NOMO-1 (cell line): ENCODE measurements around the gene BEND7.
"Not testable (repeated sequence)": the region's sequence is repeated elsewhere in the genome, so short reads cannot be mapped to it uniquely, and the experiment has no call there.

Experiments used
- DNase-seq, 2 experiments: peaks; one replicate each; lab custom pipeline; 2025; ENCODE audit not compliant: unreplicated experiment in 2 of 2; lab: John Stamatoyannopoulos, UW

BEND7 gene, protein sequence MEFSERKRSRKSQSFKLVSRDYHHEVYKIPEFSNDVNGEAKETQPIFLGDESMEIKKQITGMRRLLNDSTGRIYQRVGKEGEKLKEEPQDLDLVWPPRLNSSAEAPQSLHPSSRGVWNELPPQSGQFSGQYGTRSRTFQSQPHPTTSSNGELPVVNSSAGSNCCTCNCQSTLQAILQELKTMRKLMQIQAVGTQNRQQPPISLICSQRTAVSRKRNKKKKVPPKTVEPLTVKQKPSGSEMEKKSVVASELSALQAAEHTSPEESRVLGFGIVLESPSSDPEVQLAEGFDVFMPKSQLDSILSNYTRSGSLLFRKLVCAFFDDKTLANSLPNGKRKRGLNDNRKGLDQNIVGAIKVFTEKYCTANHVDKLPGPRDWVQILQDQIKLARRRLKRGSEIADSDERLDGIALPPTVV

DNA sequence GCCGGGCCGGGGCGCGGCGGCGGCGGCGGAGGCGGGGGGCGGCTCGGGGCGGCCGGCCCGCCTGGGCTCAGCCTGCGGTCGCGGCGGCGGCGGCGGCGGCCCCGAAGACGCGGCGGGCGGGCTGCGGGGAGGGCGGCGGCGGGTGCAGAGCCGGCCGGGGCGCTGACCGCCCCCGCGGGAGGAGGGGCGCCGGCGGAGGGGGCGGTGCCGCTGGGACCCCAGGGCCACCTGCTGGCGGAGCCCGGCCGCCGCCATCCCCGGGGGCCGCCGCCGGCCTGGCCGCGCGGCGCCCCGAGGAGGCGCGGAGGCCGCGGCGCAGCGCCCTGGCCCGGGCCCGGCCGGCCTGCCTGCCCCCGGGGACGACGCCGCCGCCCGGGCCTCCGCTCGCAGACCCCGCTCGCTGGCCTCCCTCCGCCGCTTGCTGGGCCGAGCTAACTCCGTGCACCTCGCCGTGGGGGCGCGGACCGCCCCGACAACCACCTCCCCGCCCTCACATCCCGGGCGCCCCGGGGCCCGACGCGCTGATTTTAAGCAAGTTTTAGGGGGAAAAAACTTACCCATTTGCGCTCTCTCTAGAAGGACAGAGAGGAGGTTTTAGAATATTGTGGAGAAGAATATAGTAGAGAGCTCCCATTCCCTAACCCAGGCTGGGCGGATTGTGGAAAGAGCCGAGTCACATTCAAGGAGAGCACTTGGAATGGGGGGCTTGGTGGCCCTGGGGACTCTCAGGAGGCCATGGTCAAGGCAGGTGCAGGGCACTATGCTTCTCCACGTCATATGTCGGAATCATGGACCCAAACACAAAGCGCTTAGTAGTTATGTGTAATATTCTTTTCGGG is at the start of gene BEND7:
TSS of gene BEND7 (minus strand) at position 140 of the 839 bp plus-strand sequence. CDS start 481 bp downstream, outside the sequence.
- DNase-seq, result peak; percentile 5 to 27

DNA sequence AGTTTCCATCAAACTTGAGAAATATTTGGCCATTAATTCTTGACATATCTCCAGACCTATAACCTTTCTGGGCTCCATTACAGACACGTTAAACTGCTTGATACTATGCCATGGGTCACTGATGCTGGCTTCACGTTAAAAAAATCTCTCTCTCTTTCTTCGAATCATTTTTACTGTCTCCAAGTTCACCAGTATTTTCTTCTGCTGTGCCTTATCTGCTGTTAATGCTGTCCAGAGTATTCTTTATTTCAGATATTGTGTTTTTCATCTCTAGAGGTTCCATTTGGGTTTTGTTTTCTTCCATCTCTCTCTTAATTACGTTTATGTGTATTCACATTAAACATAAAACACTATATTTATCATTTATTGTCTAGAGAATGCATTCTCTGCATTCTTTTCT is 45.1 kb upstream of the BEND7 start:
- DNase-seq, result no peak

DNA sequence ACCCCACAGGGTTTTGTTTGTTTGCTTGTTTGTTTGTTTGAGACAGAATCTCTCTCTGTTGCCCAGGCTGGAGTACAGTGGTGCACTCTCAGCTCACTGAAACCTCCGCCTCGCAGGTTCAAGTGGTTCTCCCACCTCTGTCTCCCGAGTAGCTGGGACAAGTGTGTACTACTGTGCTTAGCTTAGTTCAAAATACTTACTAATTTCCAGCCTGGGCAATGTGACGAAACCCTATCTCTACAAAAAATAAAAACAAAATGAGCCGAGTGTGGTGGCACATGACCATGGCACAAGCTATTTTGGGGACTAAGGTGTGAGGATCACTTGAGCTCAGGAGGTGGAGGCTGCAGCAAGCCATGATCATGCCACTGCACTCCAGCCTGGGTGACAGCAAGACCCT is 42.7 kb upstream of the BEND7 start:
- DNase-seq, result no peak

DNA sequence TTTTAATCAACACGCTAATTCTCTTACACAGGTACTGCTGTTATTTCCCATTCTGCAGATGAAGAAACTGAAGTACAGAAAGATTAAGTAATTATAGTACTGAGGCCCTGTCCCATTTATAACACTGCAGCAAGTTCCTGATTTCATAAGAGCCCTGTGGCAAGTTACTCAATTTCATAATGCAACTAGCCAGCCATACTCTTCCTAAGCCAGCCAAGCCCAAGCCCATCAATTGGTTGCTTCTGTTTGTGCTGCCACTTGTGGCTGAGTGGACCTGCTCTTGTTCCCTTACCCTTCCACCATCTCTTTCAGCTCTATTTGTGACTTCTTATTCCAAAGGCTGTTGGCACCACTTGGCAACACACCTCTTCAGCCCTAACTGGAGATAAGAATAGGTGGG is 38.2 kb upstream of the BEND7 start:
- peak; percentile 96 to 98 for DNase-seq

DNA sequence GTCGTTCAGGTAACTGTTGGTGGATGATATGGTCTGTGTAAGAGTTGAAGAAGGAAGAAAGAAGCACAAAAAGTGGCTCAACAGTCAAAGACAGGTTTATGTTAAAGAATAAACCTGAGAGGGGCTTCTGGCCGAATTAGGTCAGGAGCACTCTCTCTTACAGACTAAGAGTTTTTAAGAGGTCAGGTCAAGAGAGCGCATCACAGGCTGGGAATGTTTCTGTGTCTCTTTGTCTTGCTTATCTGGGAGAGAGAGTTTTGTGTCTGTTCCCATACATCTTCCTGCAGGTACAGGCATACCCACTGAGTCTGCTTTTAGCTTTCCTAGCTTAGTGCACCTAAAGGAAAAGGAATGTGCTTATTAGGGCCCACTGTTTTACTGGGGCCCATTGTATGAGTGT is 35.8 kb upstream of the BEND7 start:
- DNase-seq, result no peak

DNA sequence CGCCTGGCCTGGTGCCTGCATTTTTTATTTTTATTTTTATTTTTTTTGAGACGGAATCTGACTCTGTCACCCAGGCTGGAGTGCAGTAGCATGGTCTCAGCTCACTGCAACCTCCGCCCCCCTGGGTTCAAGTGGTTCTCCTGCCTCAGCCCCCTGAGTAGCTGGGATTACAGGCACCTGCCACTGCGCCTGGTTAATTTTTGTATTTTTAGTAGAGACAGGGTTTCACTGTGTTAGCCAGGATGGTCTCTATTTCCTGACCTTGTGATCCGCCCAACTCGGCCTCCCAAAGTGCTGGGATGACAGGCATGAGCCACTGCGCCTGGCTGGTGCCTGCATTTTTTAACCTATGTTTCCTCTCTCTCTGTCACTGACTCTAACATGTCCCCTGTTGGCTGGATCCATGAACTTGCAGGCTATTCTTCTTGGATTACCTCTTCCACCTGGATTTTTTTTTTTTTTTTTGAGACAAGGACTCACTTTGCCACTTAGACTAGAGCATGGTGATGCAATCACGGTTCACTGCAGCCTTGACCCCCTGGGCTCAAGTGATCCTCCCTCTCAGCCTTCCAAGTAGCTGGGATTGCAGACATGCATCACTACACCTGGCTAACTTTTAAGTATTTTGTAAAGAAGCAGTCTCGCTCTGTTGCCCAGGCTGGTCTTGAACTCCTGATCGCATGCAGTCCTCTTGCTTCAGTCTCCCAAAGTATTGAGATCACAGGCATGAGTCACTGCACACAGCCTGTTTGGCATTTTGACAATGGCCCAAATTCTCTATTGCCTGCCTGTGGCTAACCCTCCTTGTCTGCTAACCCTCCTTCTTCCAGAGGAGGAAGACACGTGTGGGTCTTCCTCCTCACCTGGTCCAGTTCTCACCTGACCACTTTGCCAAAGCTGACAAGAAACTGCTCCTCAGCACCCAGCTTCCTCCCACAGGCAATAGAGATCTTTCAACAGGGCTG is 34.9 kb upstream of the BEND7 start:
- no peak for DNase-seq

DNA sequence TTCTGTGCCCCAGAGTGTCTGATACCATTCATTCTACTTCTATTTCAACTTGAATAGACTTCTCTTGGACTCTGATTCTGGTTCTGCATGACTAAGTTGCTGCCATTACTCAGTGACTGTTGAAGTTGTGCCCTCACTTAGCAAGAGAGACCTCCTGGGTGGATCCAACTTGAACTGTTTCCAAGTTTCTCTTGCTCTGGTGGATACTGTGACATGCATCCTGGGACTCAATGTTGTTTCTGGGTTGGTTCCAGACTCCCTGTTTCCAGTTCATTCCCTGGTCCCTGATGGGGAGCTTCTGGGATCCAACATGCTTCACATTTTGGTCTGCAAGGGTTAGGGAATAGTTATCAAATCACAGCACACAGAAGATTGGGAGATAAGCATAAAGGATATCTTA is 31.8 kb upstream of the BEND7 start:
- DNase-seq, result no peak

DNA sequence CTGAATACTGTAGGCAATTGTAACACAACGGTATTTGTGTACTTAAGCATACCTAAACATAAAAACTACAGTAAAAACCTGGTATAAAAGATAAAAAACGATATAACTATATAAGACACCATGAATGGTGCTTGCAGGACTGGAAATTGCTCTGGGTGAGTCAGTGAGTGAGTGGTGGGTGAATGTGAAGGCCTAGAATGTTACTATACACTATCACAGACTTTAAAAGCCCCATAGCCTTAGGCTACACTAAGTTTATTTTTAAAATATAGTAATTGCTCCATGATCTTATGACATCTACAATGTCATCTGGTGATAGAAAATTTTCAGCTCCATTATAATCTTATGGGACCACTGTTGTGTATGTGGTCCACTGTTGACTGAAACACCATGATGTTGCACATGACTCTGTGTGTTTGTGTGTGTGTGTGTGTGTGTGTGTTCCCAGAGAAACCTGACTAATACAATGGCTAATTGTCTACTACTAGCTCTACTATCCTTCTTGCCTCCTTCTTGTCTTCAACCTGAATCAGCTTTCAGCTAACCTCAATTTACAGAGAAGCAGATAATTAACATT is 30.4 kb upstream of the BEND7 start:
- DNase-seq, result no peak

DNA sequence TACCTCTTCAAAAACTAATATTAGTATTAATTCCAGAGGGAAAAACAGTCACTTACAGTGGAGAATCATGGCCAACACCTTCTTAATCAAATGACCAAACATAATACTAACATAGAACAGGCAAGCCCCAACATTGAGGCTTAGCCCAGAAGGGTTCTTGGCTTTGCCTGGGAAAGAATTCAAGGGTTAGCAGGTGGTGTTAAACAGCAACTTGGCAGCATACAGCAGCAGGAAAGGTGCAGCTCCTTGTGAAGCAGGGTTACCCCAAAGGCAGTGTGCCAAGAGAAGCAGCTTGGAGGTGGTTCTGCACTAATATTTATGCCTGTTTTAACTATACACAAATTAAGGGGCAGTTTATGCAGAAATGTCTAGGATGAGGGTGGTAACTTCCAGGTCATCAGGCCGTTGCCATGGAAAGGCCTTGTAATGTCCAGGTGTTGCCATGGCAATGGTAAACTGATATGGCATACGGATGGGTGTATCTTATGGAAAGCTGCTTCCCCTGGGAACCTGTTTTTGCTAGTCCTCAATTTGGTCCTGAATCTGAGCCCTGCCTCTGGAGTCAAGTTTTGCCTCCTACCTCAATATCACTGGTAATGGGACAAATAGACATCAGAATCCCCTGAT is 27.2 kb upstream of the BEND7 start:
- DNase-seq, result no peak

DNA sequence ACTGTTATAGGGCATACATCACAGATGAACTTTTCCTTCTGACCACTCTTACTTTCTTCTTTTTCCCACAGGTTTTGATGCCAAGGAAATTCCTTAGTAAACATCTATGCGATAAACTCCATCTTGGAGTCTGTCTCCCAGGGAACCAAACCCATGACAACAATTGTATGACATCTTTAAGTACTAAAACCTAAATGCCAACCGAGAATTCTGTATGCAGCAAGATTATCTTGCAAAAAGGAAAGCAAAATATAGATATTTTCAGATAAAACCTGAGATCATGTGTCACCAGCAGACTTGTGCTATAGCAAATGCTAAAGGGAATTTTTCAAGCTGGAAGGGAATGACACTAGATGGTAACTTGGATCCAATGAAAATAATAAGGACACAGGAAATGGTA is 22.0 kb upstream of the BEND7 start:
- no peak for DNase-seq

DNA sequence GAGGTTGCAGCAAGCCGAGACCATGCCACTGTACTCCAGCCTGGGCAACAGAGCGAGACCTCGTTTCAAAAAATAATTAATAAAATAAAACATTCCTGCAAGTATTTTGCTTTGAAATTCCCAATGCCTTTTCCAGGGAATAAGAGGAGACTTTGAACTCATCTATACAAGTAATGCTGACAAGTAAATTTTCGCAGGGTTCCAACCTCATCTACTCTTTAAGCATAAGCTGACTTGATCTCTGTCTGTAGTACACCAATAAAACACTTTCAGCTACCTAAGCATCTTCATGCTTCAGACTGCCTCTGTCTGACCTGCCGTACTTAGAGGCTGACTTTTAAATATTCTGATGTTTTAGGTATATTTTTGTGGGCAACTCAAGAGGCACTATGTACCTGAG is 13.7 kb upstream of the BEND7 start:
- no peak for DNase-seq

DNA sequence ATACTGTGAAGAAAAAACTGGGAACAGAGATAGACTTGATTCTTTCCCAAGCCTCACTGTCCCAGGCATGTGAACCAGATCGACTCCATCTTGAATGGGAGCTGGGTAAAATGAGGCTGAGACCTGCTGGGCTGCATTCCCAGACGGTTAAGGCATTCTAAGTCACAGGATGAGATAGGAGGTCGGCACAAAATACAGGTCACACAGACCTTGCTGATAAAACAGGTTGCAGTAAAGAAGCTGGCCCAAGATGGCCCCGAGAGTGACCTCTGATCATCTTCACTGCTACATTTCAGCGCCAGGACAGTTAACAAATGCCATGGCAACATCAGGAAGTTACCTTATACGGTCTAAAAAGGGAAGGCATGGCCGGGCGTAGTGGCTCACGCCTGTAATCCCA is 9.2 kb upstream of the BEND7 start:
- not testable (repeated sequence) for DNase-seq

DNA sequence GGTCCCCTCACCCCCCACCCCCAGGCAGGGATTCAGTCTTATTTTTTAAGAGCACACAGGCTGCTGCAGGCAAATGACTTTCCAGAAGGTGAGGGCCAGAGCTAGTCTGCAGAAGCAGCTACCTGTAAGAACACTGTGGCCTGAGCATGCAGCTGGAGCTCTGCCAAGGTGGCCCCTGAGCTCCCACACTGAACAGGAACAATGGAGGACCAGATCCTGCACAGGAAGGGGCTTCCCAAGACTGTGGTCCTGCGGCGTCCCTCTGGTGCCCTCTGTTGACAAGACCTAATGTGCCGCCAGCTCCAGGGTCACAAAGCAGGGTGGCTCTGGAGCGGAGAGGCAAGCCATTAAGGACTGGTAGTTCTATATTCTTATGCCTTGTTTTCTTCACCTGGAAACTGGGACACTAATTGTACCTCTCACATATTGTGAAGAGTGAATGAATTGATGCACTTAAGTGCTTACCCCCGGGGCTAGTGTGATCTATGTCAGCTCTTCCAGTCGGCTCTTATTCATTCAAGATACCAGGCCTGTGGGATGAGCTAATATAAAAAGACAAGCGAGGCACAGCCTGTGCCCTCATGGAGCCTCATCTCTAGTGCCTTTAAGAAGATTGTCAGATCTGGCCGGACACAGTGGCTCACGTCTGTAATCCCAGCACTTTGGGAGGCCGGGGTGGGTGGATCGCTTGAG is 8.0 kb upstream of the BEND7 start:
- peak in 1 of 2 experiments; percentile 2 for DNase-seq

DNA sequence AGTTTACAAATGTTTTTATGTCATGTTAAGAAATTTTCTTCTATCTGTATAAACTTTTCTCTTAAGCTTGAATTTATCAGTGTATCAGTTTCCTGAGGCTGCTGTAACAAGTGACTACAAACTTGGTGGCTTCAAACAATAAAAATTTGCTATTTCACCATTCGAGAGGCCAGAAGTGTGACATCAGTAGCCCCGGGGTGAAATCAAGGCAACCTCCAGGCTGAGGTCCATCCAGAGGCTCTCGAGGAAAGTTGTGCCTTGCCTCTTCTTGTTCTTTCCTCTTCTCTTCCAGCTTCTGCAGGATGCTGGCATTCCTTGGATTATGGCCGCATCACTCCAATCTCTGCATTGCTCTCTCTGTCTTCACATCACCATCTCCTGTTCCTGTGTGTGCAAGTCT is 6.5 kb upstream of the BEND7 start:
- DNase-seq, result no peak

DNA sequence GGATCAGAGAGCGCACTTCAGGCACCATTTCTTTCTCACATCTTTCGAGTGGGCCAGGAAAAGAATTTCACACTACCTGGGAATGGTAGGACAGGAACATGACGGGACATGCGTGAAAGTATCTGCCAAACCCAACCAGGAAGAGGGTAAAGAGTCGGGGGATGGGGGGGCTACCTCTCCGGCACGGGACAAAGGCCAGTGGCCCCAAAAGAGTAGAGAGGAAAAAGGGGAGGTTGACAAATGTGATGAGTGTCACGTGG is 830 bp upstream of the BEND7 start:
- DNase-seq, result no peak

DNA sequence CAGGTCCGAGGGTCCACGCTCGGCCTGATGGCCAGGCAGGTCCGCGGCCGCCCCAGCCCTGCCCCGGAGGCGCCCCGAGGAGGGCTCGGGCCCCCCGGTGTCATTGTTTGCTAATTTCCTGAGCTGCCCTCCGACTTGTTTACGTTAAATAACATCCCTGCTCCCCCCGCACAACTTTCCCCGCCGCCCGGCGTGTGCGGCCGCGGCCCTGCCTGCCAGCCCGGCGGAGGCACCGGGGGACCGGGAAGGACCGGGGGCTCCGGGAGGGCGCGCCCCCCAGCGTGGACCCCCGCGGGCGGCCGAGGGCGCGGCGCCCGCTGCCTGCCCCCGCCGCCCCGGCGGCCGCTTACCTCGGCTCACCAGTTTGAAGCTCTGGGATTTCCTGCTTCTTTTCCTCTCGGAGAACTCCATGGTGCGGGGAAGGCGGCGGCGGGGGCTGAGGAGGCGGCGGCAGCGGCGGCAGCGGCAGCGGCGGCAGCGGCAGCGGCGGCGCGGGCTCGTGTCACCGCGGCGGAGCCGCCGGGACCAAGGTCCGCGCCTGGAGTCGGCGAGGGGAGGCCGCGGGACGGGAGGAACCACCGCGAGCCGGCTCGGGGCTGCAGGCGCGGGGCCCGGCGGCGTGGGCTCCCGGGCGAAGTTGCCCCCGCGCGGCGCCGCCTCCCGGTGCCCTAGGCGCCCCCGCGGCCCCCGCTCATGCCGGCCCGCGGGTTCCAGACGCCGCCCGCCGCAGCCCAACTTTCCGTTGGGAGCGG is 515 bp downstream of the BEND7 start:
- DNase-seq, result no peak

DNA sequence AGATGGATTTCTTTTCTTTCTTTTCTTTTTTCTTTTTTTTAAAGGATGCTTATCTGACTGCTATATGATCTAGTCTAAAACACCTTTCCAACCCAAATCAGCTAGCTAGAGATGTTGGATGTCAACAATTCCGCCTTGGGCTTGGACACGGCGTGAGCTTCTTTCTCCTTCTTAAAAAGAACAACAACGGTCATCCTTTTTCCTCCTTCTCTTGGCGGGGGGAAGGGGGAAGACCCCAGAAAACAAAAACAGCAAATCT is 1.0 kb downstream of the BEND7 start:
- no peak for DNase-seq

DNA sequence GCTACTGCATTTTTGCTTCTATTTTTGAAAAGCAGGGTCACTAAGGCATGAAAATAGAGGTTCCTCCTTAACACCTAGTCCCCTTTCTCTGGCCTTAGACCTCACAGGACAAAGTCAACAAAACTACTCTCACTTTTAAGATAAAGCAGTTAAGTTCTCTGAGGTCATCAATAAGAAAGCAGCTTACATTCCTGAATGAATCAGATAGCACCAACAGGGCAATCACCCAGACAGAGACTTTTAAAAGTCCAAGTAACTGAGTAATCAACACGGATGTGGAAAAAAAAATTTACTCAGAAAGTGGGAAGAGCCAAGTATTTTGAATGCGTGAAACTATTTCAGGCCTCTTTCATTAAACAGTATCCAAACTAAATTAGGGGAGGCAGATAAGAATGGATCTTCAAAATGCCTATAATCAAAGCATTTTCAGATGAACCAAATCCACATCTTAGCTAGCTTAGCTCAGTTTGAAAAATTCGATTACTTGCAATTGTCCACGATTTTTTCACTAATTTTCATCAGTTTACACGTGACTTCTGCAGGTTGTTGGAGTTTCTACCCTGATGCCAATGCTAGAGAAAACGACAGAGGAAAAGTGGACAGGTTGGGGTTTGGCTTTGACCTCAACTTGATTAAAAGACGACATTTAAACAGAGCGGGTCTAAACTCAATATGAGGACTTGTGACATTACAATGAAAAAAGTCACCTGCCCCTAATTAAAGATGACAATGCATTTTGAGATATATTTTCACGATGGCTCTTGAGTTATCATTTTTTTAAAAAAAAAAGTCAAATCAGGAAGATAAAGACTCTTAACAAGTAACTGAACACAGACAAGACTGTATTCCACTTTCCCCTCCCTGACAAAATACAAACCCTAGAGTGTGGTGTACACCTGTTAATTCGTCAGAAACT is 1.6 kb downstream of the BEND7 start:
- no peak for DNase-seq
